Lung microvascular endothelial cell (primary cell): ENCODE results near the gene CDH13. TPM values are rescaled to one million over a fixed set of nuclear protein-coding genes. Genes with fewer than 3 reads are reported as not detected.

Experiments
- DNase-seq, 2 donors: peaks; one replicate each; pipeline versions ENCODE4 v3.0.0 to v3.0.0-alpha.2; 2010; ENCODE audit warnings: low read depth in 2 of 2
- total RNA-seq: library from RNA; depleted of rRNA; stranded (reverse); fragments of >200 nt; gene quantifications from 2 replicates; pipeline ENCODE4 v1.2.1, GENCODE V29; 2014

Gene CDH13
- total RNA-seq, 1 donor from 2014 or later = 14.5 TPM

GRCh38 chr16:82628088-82628423, 1.3 kb downstream of the CDH13 start:
- DNase-seq = peak in 1 of 2 donors; percentile 23

- DNase-seq = peak; percentile 28 to 47
These were observed 1.9 kb downstream of the CDH13 start for GRCh38 chr16:82628711-82629110.

- DNase-seq = peak; percentile 65 to 89
These were observed 2.8 kb downstream of the CDH13 start for GRCh38 chr16:82629441-82630027.

- DNase-seq = no peak
These were observed 3.5 kb downstream of the CDH13 start for GRCh38 chr16:82630219-82630618.

- DNase-seq = peak; percentile 45 to 66
These were observed 3.9 kb downstream of the CDH13 start for GRCh38 chr16:82630688-82631087.

GRCh38 chr16:82631701-82632685, 5.2 kb downstream of the CDH13 start:
- peak; percentile 45 to 56 for DNase-seq

- DNase-seq = peak; percentile 67 to 73
These were observed 7.3 kb downstream of the CDH13 start for GRCh38 chr16:82633964-82634600.

GRCh38 chr16:82634955-82635610, 8.3 kb downstream of the CDH13 start:
- no peak for DNase-seq

- no peak for DNase-seq
These were observed 9.7 kb downstream of the CDH13 start for GRCh38 chr16:82636485-82636884.

GRCh38 chr16:82636958-82637357, 10.2 kb downstream of the CDH13 start:
- DNase-seq = no peak

GRCh38 chr16:82638095-82638798, 11.5 kb downstream of the CDH13 start:
- peak; percentile 76 to 96 for DNase-seq

GRCh38 chr16:82639263-82639662, 12.5 kb downstream of the CDH13 start:
- DNase-seq = no peak

GRCh38 chr16:82639666-82640336, 13.0 kb downstream of the CDH13 start:
- peak; percentile 81 to 83 for DNase-seq

GRCh38 chr16:82641336-82641984, 14.7 kb downstream of the CDH13 start:
- peak; percentile 58 to 68 for DNase-seq

GRCh38 chr16:82643136-82643535, 16.4 kb downstream of the CDH13 start:
- DNase-seq = no peak

- no peak for DNase-seq
These were observed 17.3 kb downstream of the CDH13 start for GRCh38 chr16:82643936-82644630.

GRCh38 chr16:82646504-82646903, 19.7 kb downstream of the CDH13 start:
- no peak for DNase-seq

GRCh38 chr16:82649766-82650165, 23.0 kb downstream of the CDH13 start:
- DNase-seq = no peak

GRCh38 chr16:82650804-82651203, 24.0 kb downstream of the CDH13 start:
- no peak for DNase-seq
